NCI-H2081 (cell line): Measurements from ENCODE around the gene CDKN2B-AS1.
"Not testable (repeated sequence)": the region's sequence is repeated elsewhere in the genome, so short reads cannot be mapped to it uniquely, and the experiment has no call there.

Source experiments
- DNase-seq, 2 experiments: peaks; one replicate each; lab custom pipeline; 2025; lab: John Stamatoyannopoulos, UW

CDKN2B-AS1 gene

DNA sequence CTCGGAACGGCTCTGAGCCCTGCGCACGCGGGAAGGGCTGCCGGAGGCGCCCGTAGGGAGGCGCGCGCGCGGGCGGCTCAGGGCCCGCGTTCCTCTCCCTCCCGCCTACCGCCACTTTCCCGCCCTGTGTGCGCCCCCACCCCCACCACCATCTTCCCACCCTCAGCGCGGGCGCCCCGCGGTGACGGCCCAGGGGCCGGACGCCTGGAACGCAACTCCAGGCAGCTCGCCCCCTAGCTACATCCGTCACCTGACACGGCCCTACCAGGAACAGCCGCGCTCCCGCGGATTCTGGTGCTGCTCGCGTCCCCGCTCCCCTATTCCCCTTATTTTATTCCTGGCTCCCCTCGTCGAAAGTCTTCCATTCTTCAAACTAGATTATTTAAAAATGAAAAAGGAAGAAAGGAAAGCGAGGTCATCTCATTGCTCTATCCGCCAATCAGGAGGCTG lies at the start of gene CDKN2B-AS1:
CDKN2B-AS1 (plus strand) TSS at position 236 of the 450 bp plus-strand sequence.
- DNase-seq: peak; percentile 89 to 91

DNA sequence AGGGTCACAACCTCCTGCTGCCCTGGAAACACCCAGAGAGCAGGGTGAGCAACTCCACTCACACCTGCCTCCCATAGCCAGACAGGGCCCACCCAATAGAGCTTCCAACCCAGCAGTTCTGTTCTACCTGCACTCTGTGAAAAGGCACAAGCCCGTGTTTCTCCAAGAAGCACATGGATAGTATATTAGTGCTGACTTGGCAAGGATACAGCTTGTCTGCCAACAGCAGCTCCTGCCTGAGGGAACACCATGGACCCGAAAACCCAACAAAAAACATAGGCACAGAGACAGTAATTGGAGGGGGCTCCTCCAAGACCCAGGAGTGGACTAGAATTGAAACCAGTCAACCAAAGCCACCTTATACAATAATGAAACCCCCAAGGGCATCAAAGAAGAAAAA lies 49.0 kb upstream of the CDKN2B-AS1 start:
- DNase-seq: no peak

DNA sequence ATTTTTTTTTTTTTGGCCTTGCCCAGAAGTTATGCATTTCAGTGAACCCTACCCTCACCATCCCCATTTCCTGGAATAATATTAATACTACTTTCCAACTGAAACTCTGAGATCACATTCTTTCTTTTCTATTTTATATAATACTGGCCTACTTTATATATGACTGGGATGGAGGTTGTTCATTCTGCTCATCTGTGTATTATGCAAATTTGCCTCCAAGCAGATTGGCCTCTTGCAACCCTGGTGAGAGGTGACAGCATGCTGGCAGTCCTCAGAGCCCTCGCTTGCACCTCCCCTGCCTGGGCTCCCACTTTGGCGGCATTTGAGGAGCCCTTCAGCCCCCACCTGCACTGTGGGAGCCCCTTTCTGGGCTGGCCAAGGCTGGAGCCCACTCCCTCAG lies 35.8 kb upstream of the CDKN2B-AS1 start:
- DNase-seq: no peak

DNA sequence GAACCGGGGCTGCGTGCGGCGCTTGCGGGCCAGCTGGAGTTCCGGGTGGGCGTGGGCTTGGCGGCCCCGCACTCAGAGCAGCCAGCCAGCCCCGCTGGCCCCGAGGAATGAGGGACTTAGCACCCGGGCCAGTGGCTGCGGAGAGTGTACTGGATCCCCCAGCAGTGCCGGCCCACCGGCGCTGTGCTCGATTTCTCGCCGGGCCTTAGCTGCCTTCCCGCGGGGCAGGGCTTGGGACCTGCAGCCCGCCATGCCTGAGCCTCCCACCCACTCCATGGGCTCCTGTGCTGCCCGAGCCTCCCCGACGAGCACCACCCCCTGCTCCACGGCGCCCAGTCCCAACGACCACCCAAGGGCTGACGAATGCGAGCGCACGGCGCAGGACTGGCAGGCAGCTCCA lies 35.3 kb upstream of the CDKN2B-AS1 start:
- DNase-seq: not testable (repeated sequence)

DNA sequence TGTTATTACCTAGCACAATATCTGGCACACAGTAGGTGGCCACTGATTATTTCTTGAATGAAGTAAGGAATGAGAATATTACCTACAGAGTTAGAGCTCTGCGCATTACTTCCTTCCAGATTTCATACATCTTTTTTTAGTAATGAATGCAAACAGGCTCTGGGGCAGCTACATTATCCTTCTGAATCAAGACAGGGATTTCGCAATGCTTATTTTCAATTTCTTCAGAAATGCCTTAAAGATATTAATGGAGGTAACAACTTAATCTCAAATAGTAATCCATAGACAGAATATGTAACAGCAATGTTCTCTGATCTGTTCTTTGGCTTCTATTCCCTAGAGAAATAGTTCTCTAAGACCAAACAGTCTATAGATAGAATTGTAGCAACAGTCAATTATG lies 33.0 kb upstream of the CDKN2B-AS1 start:
- DNase-seq: no peak

DNA sequence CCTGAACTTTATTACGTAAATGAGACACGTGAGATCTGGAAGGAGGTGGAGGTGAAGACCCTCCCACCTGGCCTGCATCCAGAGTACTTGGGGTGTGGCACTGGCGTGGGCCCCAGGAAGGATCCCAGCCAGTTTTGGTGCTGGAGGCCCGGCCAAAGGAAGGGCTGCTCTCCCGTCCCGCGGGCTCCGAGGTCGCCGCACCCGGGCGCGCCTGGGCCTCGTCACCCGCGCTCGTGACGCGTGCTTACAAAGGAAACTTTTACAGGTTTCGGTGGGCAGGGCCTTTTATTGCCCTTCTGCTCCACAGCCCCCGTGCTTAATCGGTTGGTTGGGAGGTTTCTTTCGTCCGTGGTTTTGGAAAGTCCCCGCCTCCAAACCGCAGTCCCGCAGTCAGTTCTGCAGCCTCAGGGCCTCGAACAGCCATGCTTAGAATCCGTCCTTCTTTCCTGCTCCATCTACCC lies 29.6 kb upstream of the CDKN2B-AS1 start:
- no peak for DNase-seq

DNA sequence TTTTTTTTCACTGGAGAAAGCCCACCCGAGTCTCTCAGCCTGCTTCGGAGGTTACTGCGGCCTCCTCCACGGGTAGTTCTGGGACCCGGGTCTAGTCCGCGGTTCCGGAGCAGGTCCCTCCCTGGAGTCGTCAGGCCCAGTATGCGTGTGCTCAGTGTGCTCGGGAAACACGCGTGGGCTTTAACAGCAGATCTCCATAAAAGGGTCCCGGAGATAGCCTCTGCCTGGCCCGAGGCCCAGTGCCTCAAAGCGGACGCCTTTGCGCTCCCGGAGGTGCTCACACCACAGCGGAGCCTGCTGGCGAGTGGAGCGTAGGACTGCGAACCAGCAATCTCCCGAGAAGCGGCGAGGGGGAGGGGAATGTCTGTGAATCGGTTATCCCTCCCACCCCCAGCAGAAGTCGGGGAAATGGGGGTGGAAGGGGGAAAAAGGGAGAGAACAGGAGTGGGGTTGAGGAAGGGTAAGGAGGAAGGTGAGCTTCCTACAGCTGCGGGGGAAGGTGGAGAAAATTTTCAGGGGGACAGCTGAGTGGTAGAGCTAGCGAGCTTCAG lies 29.1 kb upstream of the CDKN2B-AS1 start:
- no peak for DNase-seq

DNA sequence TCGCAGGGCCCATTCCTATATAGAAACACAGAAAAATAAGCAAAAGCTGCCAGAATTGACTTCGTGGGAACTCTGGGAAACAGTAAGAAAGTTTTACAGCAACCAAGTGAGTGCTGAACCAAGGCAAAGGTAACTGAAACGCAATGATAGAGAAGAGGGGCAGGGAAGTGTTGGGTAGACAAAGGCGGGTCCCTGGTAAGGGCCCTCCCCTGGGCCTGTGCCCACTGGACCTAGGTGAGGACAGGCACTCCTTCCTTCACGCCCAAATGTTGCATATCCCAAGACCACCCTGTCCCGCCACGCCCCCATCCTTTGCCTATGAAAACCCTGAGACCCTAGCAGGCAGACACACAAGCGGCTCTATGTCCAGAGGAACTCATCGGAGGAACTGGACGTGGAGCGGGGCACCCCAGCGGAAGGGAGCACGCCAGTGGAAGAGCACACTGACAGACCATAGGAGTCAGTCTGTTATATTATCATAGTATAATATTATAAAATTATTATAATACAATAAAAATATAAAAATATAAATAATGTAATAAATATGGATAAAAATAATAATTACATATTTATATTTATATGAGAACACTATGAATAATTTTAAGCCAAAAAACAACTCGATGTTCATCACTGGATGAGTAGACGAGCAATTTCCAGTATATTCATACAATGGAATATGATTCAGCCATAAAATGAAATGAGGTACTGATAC lies 28.3 kb upstream of the CDKN2B-AS1 start:
- no peak for DNase-seq

DNA sequence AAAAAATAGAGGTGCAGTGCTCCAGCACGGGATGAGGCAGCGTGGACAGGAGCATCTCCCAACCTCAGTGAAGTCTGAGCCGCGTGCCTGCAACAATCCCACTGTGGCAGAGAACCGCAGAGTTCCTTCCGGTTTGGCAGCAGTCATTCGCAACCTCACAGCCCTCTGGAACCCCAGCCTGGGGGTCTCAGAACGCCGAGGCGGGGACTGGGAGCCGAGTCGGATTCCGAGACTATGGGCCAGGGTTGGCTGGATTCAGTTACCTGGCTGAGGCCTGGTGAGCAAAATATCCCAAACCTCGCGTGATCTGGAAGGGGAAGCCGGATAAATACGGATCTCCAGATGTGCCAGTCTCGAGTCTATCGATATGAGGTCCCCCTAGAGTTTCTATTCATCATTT lies 27.4 kb upstream of the CDKN2B-AS1 start:
- no peak for DNase-seq

DNA sequence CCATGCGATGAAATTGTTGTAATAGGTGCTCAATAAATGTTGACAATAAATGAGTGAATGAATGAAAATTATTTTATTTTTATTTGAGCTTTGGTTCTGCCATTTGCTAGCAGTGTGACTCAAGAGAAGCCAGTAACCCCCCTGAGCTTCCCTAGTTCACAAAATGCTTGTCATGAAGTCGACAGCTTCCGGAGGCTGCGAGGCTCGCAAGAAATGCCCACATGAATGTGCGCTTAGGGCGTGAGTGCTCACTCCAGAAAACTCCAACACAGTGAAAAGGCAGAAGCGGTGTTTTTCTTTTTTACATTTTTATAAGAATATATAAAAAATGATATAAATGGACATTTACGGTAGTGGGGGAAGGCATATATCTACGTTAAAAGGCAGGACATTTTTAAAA lies 26.9 kb upstream of the CDKN2B-AS1 start:
- DNase-seq: no peak

DNA sequence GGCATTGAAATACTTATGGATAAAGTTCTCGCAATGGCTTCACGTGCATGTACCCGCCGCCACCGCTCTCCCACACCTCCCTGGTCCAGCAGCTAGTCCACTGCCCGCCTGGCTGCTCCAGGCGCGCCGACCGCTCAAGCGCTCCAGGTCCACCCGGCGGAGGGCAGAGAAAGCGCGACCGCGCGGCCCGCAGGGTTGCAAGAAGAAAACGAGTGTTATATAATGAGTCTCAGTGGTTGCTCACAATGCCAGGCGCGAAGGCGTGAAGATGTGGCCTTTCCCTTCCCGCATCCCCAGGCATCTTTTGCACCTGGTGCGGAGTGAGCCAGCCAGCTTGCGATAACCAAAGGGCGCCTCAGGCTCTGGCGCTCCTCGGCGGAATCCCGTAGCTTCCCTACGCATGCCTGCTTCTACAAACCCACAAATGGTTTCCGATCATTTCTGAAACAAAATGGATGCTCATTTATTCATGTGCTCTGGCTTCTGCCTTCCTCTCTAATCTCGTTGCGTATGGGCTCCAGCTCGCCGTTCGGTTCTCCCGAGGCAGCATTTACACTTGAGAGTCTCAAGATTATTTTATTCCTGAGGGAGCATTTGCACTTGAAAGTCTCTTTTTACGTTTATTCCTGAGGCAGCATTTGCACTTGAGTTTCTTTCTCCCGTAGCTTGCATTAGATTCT lies 26.1 kb upstream of the CDKN2B-AS1 start:
- DNase-seq: no peak

DNA sequence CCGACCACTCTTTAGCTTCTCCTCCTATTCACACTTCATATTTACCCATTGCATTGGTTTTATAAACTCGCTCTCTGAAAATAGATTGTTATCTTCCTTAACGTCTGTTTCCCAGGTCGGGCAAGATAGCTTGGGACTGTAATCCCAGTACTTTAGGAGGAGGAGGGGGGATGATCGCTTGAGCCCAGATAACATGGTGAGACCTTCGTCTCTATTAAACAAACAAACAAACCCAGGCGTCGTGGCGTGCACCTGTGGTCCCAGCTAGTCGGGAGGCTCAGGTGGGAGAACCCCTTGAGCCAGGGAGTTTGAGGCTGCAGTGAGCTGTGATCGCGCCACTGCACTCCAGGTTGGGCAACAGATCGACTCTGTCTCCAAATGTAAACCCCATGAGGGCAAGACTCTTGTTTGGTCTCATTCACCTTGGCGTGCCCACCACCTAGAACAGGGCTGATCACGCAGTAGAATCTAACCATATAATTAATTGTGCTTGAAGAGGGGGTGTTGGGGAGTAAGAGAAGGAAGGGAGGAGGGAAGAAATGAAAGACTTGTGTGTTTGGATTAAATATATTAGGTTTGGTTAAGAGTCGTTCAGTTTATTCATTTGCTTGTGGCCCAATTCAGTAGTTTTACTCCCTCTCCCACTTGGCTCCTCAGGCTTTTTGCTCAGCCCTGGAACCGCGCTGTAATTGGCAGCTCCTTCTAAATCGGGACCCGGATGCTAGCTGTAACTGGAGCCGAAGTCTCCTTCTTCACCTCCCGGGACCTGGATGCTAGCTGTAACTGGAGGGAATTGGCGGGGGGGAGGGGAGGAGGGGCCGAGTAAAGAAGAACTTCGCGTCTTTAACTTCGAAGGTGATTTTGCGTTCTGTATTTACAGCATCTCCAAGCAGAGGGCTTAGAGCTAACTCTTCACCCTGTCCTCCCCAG lies 25.3 kb upstream of the CDKN2B-AS1 start:
- no peak for DNase-seq

DNA sequence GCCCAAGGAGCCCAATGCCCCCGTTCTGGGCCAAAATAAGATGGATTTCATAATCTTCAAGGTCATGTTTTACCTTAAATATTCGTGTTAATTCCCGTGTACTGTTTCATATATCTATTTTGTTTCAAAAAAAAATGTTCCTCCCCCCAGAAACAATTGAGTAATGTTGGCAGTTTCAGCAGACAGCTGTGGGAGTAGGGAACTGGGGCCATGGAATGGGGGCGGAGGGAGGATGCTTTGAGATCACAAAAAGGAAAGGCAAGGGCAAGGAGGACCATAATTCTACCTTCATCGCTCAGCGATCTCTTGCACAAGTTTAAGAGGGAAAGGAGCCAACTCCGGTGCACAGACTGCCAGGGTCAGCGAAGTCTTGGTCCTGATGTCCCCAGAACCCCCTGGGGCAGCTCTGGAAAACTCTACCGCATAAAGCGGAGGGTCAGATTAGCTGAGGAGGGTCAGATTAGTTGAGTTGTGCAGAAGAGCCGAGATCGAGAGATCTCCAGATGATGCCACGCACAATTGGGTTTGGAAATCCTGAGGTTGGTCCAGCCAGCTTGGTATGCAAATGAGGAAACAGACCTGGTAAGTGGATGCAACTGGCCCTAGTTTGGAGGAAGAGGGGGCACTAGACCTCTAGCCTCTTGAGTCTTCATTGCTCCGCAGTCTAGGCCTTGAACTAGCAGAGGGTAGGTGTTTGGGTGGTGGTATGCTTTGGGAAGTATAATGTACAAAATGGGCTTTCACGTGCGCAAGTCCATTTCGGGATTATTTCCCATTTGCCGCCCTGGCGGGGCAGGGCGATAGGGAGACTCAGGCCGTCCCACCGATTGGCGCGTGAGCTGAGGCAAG lies 24.4 kb upstream of the CDKN2B-AS1 start:
- DNase-seq: no peak

DNA sequence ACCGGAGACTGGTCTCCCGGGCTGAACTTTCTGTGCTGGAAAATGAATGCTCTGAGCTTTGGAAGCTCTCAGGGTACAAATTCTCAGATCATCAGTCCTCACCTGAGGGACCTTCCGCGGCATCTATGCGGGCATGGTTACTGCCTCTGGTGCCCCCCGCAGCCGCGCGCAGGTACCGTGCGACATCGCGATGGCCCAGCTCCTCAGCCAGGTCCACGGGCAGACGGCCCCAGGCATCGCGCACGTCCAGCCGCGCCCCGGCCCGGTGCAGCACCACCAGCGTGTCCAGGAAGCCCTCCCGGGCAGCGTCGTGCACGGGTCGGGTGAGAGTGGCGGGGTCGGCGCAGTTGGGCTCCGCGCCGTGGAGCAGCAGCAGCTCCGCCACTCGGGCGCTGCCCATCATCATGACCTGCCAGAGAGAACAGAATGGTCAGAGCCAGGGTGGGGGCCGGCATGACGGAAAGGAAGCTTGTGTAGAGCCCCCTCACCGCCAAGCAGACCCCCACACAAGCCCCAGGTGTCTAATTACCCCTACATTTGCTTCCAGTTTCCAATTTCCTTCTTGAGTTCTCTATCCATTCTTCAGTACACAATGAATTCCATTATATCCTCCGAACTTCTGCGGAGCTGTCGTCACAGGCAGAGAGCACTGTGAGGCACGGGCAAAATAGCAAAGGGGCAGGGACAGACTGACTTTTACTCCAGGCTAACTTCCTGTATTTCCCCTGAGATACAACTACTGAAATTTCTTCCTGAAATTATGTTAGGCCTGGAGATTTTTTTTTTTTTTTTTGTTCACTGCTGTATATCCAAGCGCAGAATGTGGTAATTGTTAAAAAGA lies 23.6 kb upstream of the CDKN2B-AS1 start:
- DNase-seq: no peak

DNA sequence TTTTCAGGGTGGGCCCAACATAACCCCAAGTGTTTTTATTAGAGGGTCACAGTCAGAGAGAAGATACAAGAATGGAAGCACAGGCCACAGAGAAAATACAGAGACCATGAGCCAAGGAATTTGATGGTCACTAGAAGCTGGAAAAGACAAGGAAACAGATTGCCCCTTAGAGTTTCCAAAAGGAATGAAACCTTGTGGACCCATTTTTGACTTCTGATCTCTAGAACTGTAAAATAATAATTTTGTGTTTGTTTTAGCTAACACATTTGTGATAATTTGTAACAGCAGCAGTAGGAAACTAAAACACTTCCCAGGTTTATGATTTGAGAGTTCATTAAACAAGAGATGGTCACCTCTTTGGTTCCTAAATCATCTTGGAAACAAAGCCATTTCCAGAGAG lies 22.2 kb upstream of the CDKN2B-AS1 start:
- no peak for DNase-seq

DNA sequence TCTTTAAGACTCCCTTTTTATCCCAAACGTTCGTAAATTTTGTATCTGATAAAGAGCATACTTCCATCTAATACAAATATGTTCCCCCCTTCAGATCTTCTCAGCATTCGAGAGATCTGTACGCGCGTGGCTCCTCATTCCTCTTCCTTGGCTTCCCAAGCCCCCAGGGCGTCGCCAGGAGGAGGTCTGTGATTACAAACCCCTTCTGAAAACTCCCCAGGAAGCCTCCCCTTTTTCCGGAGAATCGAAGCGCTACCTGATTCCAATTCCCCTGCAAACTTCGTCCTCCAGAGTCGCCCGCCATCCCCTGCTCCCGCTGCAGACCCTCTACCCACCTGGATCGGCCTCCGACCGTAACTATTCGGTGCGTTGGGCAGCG lies 20.3 kb upstream of the CDKN2B-AS1 start:
- DNase-seq: peak; percentile 67 to 81

DNA sequence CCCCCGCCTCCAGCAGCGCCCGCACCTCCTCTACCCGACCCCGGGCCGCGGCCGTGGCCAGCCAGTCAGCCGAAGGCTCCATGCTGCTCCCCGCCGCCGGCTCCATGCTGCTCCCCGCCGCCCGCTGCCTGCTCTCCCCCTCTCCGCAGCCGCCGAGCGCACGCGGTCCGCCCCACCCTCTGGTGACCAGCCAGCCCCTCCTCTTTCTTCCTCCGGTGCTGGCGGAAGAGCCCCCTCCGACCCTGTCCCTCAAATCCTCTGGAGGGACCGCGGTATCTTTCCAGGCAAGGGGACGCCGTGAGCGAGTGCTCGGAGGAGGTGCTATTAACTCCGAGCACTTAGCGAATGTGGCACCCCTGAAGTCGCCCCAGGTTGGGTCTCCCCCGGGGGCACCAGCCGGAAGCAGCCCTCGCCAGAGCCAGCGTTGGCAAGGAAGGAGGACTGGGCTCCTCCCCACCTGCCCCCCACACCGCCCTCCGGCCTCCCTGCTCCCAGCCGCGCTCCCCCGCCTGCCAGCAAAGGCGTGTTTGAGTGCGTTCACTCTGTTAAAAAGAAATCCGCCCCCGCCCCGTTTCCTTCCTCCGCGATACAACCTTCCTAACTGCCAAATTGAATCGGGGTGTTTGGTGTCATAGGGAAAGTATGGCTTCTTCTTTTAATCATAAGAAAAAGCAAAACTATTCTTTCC lies 19.7 kb upstream of the CDKN2B-AS1 start:
- DNase-seq: peak; percentile 93

DNA sequence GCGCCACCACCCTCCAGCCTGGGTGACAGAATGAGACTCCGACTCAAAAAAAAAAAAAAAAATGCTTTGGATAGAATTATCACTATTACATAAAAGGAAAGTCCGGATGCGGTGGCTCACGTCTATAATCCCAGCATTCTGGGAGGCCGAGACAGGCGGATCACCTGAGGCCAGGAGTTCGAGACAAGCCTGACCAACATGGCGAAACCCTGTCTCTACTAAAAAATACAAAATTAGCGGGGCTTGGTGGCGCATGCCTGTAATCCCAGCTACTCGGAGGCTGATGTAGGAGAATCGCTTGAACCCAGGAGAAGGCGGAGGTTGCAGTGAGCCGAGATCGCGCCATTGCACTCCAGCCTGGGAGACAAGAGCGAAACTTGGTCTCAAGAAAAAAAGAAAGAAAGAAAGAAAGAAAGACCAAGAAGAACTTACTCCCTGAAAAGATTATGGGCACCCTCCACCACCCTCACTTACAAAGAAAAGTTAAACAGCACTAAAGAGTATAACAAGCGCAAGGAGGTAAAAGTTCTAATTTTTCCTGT lies 18.2 kb upstream of the CDKN2B-AS1 start:
- DNase-seq: no peak

DNA sequence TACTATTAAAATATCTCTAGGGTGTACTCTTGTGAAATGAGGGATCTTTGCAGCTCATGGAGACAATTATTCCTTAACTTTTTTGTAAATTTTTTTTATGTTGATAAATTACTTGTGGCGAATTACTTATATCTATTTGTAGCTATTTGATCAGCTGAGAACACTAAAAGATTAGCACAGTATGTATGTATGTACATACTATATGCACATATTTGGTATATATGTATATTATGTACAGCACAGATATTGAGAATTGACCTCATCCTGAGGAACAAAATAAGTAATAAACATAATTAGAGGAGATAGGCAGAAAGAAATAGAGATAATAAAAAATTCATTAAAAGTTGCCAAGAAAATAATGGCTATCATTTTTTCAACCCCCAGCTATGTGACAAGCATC lies 12.2 kb upstream of the CDKN2B-AS1 start:
- no peak for DNase-seq
